K562 (cell line): ENCODE data around the gene FBXO22. TPM values are rescaled to one million over a fixed set of nuclear protein-coding genes. Genes with fewer than 3 reads are reported as not detected.

ENCODE experiments used
- CBX3 ChIP-seq, 2 experiments: IDR thresholded peaks; 1 replicate in 1 of 2; 2 replicates in 1 of 2; pipeline ENCODE4 v1.6.1; 2012; ENCODE audit warnings: inconsistent platforms in 2 of 2, low read length in 2 of 2, borderline replicate concordance in 1 of 2, control low read depth in 1 of 2
- CEBPG ChIP-seq, 3 experiments: fragments of 200-800 bp in 1 of 3; sonication (Bioruptor generic) in 1 of 3; sonication (generic) in 1 of 3; formaldehyde crosslinking in 1 of 3; IDR thresholded peaks in 2 of 3; conservative IDR thresholded peaks in 1 of 3; 2 replicates each; pipeline versions ENCODE4 v1.6.1 to v1.8.0; 2016 to 2022; ENCODE audit warnings: missing compliant biosample characterization in 2 of 3, missing genetic modification characterization in 2 of 3, mild to moderate bottlenecking in 1 of 3, missing genetic modification reagents in 1 of 3
- GTF2E2 ChIP-seq: fragments of 200-800 bp; sonication (Bioruptor generic); IDR thresholded peaks from 2 replicates; pipeline ENCODE4 v1.6.1; 2016; ENCODE audit warnings: missing genetic modification characterization, missing compliant biosample characterization
- HDAC6 ChIP-seq: IDR thresholded peaks from 2 replicates; pipeline ENCODE4 v1.6.1; 2012; ENCODE audit warnings: low read depth, mild to moderate bottlenecking, control low read depth, inconsistent platforms, low read length, moderate library complexity
- KAT7 ChIP-seq: sonication (generic); formaldehyde crosslinking; IDR thresholded peaks from 2 replicates; pipeline ENCODE4 v1.8.0; 2022; ENCODE audit warnings: missing genetic modification reagents, mild to moderate bottlenecking, borderline replicate concordance
- KDM4B ChIP-seq, 2 experiments: fragments of 450-650 bp in 1 of 2; sonication (generic) in 1 of 2; IDR thresholded peaks; 2 replicates each; pipeline ENCODE4 v1.6.1; 2016 to 2017; ENCODE audit warnings: borderline replicate concordance in 2 of 2, antibody characterized with exemption in 1 of 2, low read depth in 1 of 2, mild to moderate bottlenecking in 1 of 2
- NCOA2 ChIP-seq, 2 experiments: fragments of 450-650 bp; IDR thresholded peaks; 2 replicates each; pipeline ENCODE4 v1.6.1; 2018; ENCODE audit warnings: mild to moderate bottlenecking in 2 of 2, moderate library complexity in 1 of 2; ENCODE audit not compliant: partially characterized antibody in 2 of 2
- NCOA4 ChIP-seq: fragments of 450-650 bp; IDR thresholded peaks from 2 replicates; pipeline ENCODE4 v1.6.1; 2018; ENCODE audit warnings: mild to moderate bottlenecking; ENCODE audit not compliant: partially characterized antibody
- PCBP1 ChIP-seq: fragments of 200-400 bp; formaldehyde crosslinking; IDR thresholded peaks from 2 replicates; pipeline ENCODE4 v1.6.1; 2018; ENCODE audit warnings: mild to moderate bottlenecking, low read depth, low read length; ENCODE audit not compliant: poor library complexity, severe bottlenecking
- PCBP2 ChIP-seq: fragments of 200-400 bp; formaldehyde crosslinking; IDR thresholded peaks from 2 replicates; pipeline ENCODE4 v1.6.1; 2018; ENCODE audit warnings: low read length, low read depth, mild to moderate bottlenecking, moderate library complexity; ENCODE audit not compliant: poor library complexity, severe bottlenecking
- PHB2 ChIP-seq: fragments of 450-650 bp; IDR thresholded peaks from 2 replicates; pipeline ENCODE4 v1.6.1; 2017; ENCODE audit warnings: low read depth
- TAF1 ChIP-seq: IDR thresholded peaks from 2 replicates; pipeline ENCODE4 v1.6.1; 2011; ENCODE audit warnings: mild to moderate bottlenecking, low read length, moderate library complexity; ENCODE audit not compliant: insufficient read depth, control insufficient read depth, severe bottlenecking; ENCODE audit errors: extremely low read depth
- ZBED1 ChIP-seq: IDR thresholded peaks from 2 replicates; pipeline ENCODE4 v1.6.1; 2014
- ZNF224 ChIP-seq: sonication (generic); formaldehyde crosslinking; IDR thresholded peaks from 2 replicates; pipeline ENCODE4 v1.8.0; 2022; ENCODE audit warnings: mild to moderate bottlenecking, missing genetic modification reagents
- ZNF584 ChIP-seq: fragments of 200-800 bp; sonication (Bioruptor generic); IDR thresholded peaks from 2 replicates; pipeline ENCODE4 v1.6.1; 2016; ENCODE audit warnings: low read depth, mild to moderate bottlenecking, missing genetic modification characterization, missing compliant biosample characterization
- polyA plus RNA-seq, 8 experiments: library from polyadenylated mRNA; depleted of rRNA in 4 of 8; stranded (reverse) in 5 of 8; unstranded in 3 of 8; fragments of >200 nt; fragmentation: Nextera tagmentation in 2 of 8; fragmentation: Illumina TruSeq in 1 of 8; extraction: Ambion mirVana in 2 of 8; extraction: Trizol in 1 of 8; gene quantifications; 2 replicates each; pipeline versions ENCODE4 v1.2.1 to v1.2.3, GENCODE V29; 2011 to 2014; ENCODE audit warnings: inconsistent platforms in 1 of 8, missing spikeins in 1 of 8
- total RNA-seq, 7 experiments: library from RNA; depleted of rRNA in 6 of 7; stranded (reverse); fragments of >200 nt in 6 of 7; fragmentation: Illumina TruSeq in 2 of 7; extraction: Trizol in 2 of 7; gene quantifications; 2 replicates each; pipeline versions ENCODE4 v1.2.1 to v1.2.3, GENCODE V29; 2011 to 2021; ENCODE audit warnings: low replicate concordance in 1 of 7
- TF ChIP-seq, protein P1 (sequence below): fragments of 450-650 bp; IDR thresholded peaks from 2 replicates; pipeline ENCODE4 v1.6.1; 2016; ENCODE audit warnings: borderline replicate concordance
- TF ChIP-seq, protein P2 (sequence below): fragments of 250-450 bp; sonication (Bioruptor Pico); IDR thresholded peaks from 2 replicates; pipeline ENCODE4 v1.4.0; 2020; ENCODE audit warnings: mild to moderate bottlenecking, moderate library complexity
- TF ChIP-seq, protein P3 (sequence below): IDR thresholded peaks from 2 replicates; pipeline ENCODE4 v1.6.1; 2012; ENCODE audit warnings: low read depth, low read length, improper control_type of control experiment, borderline replicate concordance

The FBXO22 gene
- total and polyA plus RNA-seq, 9 of the 15 experiments (the other 6 are each of a cell fraction or from before 2014, with no cell fraction given) = 24.4 to 99.4 (median 66.5) TPM

DNA sequence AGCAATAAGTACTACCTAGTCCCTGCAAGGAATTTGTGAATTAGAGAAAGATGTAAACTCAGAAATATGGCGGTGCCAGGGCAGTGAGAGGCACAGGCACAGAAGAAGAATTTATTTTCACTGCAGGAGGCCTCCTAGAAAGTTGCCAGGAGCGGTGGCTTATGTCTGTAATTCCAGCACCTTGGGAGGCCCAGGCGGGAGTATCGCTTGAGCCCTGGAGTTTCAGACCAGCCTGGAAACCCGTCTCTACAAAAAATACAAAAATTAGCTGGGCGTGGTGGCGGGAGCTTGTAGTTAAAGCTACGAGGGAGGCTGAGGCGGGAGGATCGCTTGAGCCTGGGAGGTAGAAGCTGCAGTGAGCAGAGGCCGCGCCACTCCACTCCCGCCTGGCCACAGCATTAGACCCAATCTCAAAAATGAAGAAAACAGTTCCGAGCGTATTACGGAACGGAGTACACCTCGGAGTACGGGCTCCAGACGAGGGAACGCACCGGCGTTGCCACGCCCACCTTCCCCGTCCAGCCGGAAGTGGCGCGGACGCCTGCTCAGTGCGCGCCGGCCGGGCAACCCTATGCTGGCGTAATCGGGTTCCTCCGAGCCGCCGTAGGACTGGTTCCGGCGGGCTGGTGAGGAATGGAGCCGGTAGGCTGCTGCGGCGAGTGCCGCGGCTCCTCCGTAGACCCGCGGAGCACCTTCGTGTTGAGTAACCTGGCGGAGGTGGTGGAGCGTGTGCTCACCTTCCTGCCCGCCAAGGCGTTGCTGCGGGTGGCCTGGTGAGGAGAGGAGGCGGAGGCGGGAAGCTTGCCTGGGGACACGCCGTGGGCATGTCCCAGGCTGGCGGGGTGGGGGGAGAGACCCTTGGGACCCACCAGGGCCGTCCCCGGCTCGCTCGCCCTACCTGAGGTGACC lies at the start of gene FBXO22 (continued):
- TF ChIP-seq ZNF224 (CRISPR knock-in tag) (no peak), PHB2 (no peak), NCOA4 (no peak), PCBP2 (no peak), GTF2E2 (tag) (no peak), KAT7 (peak; percentile 87; the same call in 1 of the 2 replicates), HDAC6 (no peak), ZNF584 (CRISPR knock-in tag) (no peak), NCOA2 (IDR thresholded peaks at IDR 0.05; ENCODE audit: partially characterized antibody in 2 of 2) (no peak), TAF1 (peak; percentile 89), CEBPG (CRISPR knock-in tag; IDR thresholded peaks at IDR 0.05) (peak; percentile 80), CEBPG (tag; conservative IDR thresholded peaks at IDR 0.05 in 1 of 2, IDR thresholded peaks at IDR 0.05 in 1 of 2) (peak in 1 of 2 experiments; percentile 60; a peak in 1 of 4 replicates), PCBP1 (peak; percentile 95), ZBED1 (peak; percentile 78), KDM4B (IDR thresholded peaks at IDR 0.05; ENCODE audit: borderline replicate concordance in 2 of 2, low read depth in 1 of 2) (peak in 1 of 2 experiments; percentile 92; a peak in 1 of 4 replicates), CBX3 (IDR thresholded peaks at IDR 0.05; ENCODE audit: borderline replicate concordance in 1 of 2, low read length in 2 of 2) (peak in 1 of 2 experiments; percentile 53; a peak in 1 of 3 replicates)
- TF ChIP-seq, protein P1, sequence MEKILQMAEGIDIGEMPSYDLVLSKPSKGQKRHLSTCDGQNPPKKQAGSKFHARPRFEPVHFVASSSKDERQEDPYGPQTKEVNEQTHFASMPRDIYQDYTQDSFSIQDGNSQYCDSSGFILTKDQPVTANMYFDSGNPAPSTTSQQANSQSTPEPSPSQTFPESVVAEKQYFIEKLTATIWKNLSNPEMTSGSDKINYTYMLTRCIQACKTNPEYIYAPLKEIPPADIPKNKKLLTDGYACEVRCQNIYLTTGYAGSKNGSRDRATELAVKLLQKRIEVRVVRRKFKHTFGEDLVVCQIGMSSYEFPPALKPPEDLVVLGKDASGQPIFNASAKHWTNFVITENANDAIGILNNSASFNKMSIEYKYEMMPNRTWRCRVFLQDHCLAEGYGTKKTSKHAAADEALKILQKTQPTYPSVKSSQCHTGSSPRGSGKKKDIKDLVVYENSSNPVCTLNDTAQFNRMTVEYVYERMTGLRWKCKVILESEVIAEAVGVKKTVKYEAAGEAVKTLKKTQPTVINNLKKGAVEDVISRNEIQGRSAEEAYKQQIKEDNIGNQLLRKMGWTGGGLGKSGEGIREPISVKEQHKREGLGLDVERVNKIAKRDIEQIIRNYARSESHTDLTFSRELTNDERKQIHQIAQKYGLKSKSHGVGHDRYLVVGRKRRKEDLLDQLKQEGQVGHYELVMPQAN = peak; percentile 80; the same call in 1 of the 2 replicates
- TF ChIP-seq, protein P2, sequence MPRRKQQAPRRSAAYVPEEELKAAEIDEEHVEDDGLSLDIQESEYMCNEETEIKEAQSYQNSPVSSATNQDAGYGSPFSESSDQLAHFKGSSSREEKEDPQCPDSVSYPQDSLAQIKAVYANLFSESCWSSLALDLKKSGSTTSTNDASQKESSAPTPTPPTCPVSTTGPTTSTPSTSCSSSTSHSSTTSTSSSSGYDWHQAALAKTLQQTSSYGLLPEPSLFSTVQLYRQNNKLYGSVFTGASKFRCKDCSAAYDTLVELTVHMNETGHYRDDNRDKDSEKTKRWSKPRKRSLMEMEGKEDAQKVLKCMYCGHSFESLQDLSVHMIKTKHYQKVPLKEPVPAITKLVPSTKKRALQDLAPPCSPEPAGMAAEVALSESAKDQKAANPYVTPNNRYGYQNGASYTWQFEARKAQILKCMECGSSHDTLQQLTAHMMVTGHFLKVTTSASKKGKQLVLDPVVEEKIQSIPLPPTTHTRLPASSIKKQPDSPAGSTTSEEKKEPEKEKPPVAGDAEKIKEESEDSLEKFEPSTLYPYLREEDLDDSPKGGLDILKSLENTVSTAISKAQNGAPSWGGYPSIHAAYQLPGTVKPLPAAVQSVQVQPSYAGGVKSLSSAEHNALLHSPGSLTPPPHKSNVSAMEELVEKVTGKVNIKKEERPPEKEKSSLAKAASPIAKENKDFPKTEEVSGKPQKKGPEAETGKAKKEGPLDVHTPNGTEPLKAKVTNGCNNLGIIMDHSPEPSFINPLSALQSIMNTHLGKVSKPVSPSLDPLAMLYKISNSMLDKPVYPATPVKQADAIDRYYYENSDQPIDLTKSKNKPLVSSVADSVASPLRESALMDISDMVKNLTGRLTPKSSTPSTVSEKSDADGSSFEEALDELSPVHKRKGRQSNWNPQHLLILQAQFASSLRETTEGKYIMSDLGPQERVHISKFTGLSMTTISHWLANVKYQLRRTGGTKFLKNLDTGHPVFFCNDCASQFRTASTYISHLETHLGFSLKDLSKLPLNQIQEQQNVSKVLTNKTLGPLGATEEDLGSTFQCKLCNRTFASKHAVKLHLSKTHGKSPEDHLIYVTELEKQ (CRISPR knock-in tag) = no peak
- TF ChIP-seq, protein P3, sequence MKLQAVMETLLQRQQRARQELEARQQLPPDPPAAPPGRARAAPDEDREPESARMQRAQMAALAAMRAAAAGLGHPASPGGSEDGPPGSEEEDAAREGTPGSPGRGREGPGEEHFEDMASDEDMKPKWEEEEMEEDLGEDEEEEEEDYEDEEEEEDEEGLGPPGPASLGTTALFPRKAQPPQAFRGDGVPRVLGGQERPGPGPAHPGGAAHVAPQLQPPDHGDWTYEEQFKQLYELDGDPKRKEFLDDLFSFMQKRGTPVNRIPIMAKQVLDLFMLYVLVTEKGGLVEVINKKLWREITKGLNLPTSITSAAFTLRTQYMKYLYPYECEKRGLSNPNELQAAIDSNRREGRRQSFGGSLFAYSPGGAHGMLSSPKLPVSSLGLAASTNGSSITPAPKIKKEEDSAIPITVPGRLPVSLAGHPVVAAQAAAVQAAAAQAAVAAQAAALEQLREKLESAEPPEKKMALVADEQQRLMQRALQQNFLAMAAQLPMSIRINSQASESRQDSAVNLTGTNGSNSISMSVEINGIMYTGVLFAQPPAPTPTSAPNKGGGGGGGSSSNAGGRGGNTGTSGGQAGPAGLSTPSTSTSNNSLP = no peak
